Smooth muscle cell of the brain vasculature (primary cell): ENCODE results near the gene SEMA4D.

Experiments used
- DNase-seq: peaks from one replicate; pipeline ENCODE4 v3.0.0-alpha.2; 2012; ENCODE audit warnings: low read depth, low spot score

The SEMA4D gene

GRCh38 chr9:89412951-89413350, 85.0 kb downstream of the SEMA4D start:
- peak; percentile 2 for DNase-seq

- DNase-seq, result no peak
Observed at GRCh38 chr9:89412541-89412940, 85.4 kb downstream of the SEMA4D start.

DNA sequence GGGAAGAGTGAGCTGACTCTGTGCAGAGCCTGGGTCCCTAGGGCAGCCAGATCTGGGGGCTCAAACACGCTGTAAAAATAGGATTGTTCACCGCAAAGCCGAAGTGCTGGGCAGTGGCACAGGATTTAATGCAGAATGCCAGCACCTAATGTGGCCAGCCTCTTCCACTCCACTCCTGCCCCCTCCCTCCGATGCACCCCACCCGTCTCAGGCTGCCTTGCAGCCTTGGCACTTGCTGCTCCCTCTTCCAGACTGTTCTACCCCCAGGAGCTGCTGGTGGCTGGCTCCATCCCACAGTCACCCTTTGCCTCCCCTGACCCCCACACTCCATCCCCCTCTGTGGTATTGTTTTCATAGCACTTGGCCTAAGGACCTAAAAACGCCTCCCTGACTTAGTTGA, 86.2 kb downstream of the SEMA4D start:
- DNase-seq, result no peak

DNA sequence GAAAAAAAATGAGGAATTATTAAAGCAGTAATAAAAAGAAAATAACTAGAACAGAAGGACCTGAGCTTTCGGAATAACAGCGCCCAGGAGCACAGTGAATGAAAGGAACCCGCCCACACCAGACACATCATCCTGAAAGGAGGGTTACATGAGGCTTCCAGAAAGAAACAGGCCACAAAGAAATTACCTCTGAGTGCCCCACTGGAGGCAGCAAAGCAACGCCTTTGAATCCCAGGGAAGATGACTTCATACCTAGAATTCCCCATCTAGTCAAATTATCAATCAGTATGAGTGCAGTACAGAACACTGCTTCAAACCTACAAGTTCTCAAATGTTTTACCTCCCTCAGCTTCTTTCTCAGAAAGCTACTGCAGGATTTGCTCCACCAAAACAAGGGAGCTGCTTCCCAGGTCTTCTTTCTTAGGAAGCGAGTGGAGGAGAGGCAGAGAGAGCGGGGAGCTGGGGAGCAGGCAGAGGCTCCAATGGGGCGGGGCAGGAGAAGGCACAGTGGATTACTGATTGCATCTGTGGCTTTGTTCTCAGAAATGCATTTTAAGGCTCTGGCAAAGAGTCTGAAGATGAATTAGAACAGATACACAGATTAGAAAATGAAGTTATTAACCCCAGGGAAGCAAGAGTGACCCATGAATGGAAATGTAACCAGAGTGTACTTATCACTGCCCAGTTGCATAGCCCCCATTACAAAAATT, 87.1 kb downstream of the SEMA4D start:
- DNase-seq, result no peak

DNA sequence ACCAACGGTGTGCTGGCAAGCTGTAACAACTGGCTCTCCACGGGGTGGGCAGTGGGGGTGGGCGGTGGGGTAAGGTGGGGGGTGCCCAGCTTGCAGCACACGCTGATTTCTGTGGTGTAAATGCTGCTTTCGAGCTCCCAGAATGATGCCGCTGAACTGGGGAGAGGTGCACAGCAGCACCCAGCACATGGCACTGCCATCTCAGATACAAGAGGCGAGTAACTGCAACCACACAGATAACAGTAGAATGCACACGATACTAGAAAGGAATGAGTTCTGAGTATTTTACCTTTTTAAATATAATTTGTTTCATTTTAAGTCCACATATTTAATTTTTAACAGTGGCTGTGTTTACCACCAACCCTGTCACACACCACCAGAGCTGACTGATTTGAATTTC, 87.9 kb downstream of the SEMA4D start:
- no peak for DNase-seq

- no peak for DNase-seq
Observed at GRCh38 chr9:89409466-89409865, 88.4 kb downstream of the SEMA4D start.

DNA sequence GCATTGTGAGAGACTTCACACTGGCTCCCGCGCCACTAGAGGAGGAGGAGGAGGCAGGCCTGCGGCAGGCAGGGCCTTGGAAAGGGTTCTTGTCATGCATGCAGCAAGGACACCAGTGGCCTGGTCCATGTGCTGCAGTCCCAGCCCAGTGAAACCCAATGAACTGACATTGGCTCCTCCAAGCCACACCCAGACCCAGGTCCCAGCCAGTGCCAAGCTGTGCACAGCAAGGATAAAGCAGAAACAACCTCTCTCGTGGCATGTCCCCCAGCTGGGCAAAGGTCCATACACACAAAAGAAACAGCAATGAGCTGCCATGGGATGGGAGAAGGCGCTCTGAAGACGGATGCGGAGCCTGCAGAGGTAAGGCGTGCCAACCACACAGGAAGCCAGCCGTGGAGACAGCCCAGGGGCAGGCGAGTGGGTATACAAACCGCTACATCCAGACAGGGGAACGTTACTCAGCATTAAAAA, 89.2 kb downstream of the SEMA4D start:
- no peak for DNase-seq

DNA sequence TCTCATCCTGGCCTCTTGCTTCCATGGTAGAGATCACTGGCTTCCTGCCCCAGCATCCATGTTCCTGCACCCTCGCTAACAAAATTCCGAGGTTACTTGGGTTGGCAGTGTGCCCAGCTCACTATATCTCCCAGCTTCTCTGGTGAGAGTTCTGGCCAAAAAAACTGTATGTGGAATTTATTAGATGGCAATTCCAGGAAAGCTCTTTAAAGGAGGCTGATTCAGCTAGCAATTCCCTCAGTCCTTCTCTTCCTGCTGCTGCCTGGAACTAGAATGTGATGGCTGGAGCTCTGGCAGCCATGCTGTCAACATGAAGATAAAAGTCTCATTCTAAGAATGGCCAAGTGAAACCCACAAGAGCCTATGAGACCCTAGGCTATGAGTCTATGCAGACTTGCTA, 90.8 kb downstream of the SEMA4D start:
- no peak for DNase-seq

GRCh38 chr9:89405826-89406225, 92.1 kb downstream of the SEMA4D start:
- DNase-seq, result no peak

DNA sequence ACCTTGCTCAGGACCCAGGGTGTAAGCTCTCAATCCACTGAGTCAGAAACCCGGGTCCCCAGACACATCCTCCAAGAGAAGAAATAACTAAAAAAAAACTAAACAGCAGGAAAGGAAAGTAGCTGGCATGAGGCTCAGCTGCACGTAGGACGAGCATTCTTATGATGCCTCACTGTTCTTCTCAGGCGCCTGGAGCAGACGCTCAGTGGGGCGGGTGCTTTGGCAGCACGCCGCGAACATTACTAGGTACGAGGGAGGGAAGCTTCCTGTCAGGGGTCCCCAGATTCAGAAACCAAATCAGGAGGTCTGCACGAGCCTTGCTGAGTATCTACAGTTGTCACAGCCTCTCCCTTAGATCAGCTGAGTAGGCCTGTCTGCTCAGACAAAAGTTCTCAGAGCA, 93.8 kb downstream of the SEMA4D start:
- no peak for DNase-seq

DNA sequence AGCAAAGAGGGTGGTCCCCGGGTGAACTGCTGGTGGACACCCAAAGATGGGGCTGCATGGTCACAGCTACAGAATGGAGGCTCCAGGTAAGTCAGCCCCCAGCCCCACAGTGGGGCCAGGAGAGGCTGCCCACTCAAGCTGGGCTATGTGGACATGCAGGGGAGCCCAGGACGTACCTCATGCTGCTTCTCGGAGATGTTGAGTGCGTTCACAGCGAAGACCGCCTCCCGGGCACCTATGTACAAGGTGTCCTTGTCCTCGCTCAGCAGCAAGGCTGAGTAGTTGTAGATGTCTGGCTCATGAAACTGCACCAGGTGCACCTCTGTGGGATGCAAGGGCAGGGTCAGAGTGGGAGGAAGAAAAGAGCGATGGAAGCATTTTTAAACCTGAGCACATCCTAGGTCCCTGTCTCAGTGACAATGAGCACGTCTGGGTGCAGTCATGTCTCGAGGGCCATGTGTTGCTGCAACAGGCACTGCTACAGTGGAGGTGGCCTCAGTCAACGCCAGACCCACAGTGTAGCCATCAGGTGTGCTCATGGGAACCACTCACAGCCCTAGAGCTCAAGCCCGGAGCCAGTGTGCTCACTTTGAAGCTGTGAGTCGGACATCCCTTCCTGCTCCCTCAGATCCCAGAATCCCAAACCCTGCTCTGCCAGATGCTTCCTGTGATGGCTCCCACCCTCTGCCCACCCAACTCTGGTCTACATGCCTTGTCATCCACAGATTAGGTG, 95.1 kb downstream of the SEMA4D start:
- no peak for DNase-seq

DNA sequence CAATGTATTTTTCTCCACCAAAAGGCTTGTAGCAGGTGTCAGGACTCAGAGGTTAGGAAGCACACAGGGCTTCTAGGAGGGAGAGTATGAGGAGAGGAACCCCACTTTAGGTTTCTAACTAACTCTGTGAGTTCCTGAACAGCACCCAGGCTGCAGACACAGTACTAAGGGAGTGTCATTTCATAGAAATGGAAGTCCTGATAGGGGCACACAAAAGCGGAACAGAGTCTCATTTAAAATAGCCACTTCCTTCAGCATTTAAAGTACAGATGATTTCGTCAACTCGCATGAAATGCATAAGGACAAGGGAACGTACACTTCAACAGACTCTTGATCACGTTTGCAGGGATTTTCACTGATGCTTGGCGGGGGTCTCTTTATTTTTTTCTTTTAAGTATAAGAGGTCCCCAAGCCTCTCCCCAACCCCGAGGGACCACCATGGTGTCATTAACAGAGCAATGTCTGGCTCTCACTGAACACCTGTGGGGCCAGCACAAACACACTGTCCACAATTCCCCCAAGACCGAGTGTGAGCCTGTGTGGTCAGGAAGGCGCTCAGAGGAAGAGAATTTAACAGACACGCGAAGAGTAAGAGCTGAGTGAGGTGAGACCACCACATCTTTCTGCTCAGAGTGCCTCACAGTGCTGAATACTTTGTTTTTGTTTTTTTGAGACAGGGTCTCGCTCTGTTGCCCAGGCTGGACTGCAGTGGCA, 97.4 kb downstream of the SEMA4D start:
- no peak for DNase-seq

GRCh38 chr9:89398621-89399020, 99.3 kb downstream of the SEMA4D start:
- no peak for DNase-seq

GRCh38 chr9:89397471-89397870, 100.4 kb downstream of the SEMA4D start:
- no peak for DNase-seq

DNA sequence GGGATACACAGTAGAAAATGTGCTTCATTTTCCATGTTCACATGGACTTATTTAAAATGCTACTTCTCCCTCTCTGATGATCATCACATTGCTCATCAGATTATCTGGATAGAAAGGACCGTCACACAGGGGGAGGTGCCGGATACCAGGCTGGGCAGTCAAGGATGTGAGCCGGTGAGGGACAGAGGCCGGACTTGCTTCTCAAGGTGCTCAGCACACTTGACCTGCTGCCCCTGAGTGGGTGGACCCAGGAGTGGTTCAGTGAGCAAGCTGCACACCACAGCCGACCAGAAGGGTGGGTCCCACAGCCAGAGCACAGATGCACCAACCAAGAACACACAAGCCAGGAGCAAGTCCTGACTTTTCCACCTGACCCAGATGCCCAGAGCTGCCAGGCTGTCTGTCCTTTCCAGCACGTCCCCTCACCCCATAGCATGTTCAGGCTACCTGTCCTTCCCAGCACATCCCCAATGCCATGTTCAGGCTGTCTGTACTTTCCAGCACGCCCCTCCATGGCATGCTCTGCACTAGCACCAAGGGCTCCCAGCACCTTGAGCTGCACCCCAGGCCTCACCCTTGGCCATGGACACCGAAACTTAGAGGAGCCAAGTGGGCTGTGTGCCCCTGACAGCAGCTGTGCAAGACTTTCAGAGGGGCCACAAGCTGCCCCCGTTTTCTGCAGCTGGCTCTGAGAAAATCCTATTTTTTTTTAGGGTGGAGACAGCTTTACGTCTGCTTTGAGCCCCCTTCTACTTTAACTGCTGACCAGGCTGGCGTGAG, 101.8 kb downstream of the SEMA4D start:
- DNase-seq, result no peak

DNA sequence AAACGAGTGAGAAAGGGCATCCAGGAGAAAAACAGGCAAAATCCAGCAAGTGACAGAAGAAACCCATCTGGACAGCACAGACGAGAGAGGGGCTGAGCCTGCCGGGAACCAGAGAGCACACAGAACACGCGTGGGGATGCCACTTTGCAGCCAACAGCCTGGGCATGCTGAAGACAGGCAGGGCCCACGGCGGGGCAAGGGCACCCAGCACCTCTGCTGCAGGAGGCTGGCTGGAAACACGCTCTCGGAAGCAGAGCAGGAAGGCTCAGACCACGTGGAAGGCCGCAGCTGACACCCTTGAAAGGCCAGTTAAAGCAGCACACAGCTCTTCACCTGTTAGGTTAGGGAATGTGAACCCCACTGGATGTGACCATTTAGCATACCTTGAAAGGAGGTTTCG, 103.5 kb downstream of the SEMA4D start:
- DNase-seq, result no peak

DNA sequence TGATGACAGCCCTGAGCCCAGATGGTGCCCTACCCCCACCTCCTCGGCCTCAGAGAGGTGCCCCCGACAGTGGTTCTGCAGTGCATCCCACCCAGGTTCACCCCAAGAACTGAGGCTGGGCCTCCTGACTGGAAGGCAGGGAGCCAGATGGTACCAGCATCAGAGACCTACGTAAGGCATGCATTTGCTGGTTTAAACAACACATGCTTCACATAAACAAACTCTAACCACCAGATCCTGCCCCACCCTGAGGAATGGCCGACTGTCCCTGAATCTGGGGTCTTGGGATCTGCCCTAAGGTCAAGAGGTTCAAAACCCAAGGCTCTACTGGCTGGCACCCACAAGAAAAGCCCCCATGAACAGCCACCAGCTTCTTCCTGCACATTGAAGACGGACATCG, 106.3 kb downstream of the SEMA4D start:
- DNase-seq, result no peak

- DNase-seq, result no peak
Observed at GRCh38 chr9:89390578-89391116, 107.3 kb downstream of the SEMA4D start.

GRCh38 chr9:89390068-89390555, 107.8 kb downstream of the SEMA4D start:
- DNase-seq, result no peak

- DNase-seq, result no peak
Observed at GRCh38 chr9:89388868-89389177, 109.1 kb downstream of the SEMA4D start.

DNA sequence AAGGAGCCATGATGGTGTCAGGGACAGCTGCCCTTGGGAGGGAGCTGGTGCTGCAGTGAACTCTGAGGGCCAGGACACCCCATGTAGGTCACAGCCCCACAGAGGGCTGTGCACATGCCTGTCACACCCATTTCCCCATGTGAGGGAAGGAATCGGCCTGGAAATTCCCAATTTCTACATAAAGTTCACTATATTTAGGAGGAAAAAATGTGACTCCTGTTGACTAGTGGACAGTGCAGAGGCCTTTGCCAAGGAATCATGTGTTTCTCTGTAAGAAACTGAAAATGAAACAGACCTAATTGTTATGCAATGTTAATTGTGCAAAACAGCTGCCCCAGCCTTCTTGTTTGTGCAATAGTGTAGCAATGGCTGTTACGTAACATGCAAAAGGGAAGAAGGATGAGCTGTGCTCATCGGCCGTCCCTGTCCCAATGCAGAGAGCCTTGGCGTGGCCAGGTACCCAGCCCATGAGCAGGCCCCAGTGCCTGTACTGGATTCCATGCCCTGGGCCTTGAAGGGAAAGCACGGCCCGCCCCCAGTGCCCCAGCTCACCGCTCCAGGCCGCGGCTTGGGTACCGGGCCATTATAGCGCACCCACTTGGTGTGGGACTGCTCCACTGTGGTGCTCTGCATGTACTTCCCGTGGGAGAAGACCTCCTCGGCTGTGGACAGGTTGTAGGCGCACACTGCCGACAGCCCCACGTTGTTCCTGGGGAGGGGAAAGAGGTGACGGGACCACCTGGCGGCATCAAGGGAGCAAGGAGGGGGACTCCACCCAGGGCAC, 109.6 kb downstream of the SEMA4D start:
- DNase-seq, result no peak
